B cell (primary cell): ENCODE measurements around the gene SLC12A7. TPM values are rescaled to one million over a fixed set of nuclear protein-coding genes. Genes with fewer than 3 reads are reported as not detected.

Experiments
- ATAC-seq: fragments of 200-7000 bp; cut with Tn5 transposase; one replicate; pipeline ENCODE4 v1.10.0; 2021; ENCODE audit warnings: low read depth, mild to moderate bottlenecking, moderate number of reproducible peaks, moderate library complexity
- CTCF ChIA-PET: fragments of 350-600 bp; sonication (Branson Sonifier 250); formaldehyde crosslinking; loops from one replicate; lab custom pipeline; 2021; ENCODE audit warnings: antibody characterized with exemption, inconsistent platforms; lab: Charles Lee
- POLR2A ChIA-PET: fragments of 350-600 bp; sonication (Branson Sonifier 250); formaldehyde crosslinking; loops from one replicate; lab custom pipeline; 2021; ENCODE audit warnings: antibody characterized with exemption; lab: Charles Lee
- DNase-seq: peaks from one replicate; pipeline ENCODE4 v3.0.0; 2013
- H2AFZ ChIP-seq: 2 replicates; pipeline ENCODE4 v1.6.1; 2012; ENCODE audit warnings: mild to moderate bottlenecking, low read depth, low read length; ENCODE audit not compliant: insufficient read depth, poor library complexity, severe bottlenecking
- H3K27ac ChIP-seq, 2 donors: 1 replicate in 1 of 2; 2 replicates in 1 of 2; pipeline ENCODE4 v1.5.1; 2012 to 2013; ENCODE audit warnings: low read length in 2 of 2, mild to moderate bottlenecking in 2 of 2, moderate library complexity in 1 of 2
- H3K27me3 ChIP-seq, 4 experiments: fragments of 200-600 bp in 1 of 4; sonication (generic) in 1 of 4; replicated peaks in 1 of 4; 1 replicate in 2 of 4; 2 replicates in 2 of 4; pipeline versions ENCODE4 v1.6.1 to v1.7.0; 2013 to 2016; ENCODE audit warnings: low read length in 3 of 4, mild to moderate bottlenecking in 2 of 4, mixed read lengths in 1 of 4, moderate library complexity in 1 of 4; ENCODE audit not compliant: insufficient read depth in 4 of 4, control insufficient read depth in 3 of 4; ENCODE audit errors: control extremely low read depth in 1 of 4
- H3K36me3 ChIP-seq, 2 experiments: replicated peaks in 1 of 2; 1 replicate in 1 of 2; 2 replicates in 1 of 2; pipeline versions ENCODE4 v1.6.1 to v1.7.1; 2013; ENCODE audit warnings: low read length in 1 of 2; ENCODE audit not compliant: insufficient read depth in 2 of 2, control insufficient read depth in 1 of 2; ENCODE audit errors: control extremely low read depth in 1 of 2, extremely low read depth in 1 of 2
- H3K4me1 ChIP-seq, 2 donors: fragments of 200-600 bp in 1 of 2; sonication (generic) in 1 of 2; 1 replicate in 1 of 2; 2 replicates in 1 of 2; pipeline versions ENCODE4 v1.5.1 to v1.6.1; 2013 to 2017; ENCODE audit warnings: low read length in 2 of 2; ENCODE audit not compliant: control insufficient read depth in 2 of 2, insufficient read depth in 2 of 2
- H3K4me2 ChIP-seq: replicated peaks from 2 replicates; pipeline ENCODE3; 2012; ENCODE audit warnings: mild to moderate bottlenecking, low read depth, low read length; ENCODE audit not compliant: poor library complexity, severe bottlenecking
- H3K4me3 ChIP-seq, 5 experiments: fragments of 200-600 bp in 1 of 5; sonication (generic) in 1 of 5; 1 replicate in 3 of 5; 2 replicates in 2 of 5; pipeline versions ENCODE4 v1.5.1 to v1.7.0; 2011 to 2016; ENCODE audit warnings: low read length in 4 of 5, mild to moderate bottlenecking in 4 of 5, low read depth in 2 of 5, control low read depth in 1 of 5, moderate library complexity in 1 of 5; ENCODE audit not compliant: insufficient read depth in 1 of 5; ENCODE audit errors: control extremely low read depth in 1 of 5, extremely low read depth in 1 of 5
- H3K79me2 ChIP-seq: fragments of 200-600 bp; sonication (generic); one replicate; pipeline ENCODE4 v1.6.0; 2016; ENCODE audit warnings: low read length; ENCODE audit not compliant: control insufficient read depth, insufficient read depth
- H3K9ac ChIP-seq: fragments of 200-600 bp; sonication (generic); 2 replicates; pipeline ENCODE4 v1.6.1; 2017; ENCODE audit warnings: mild to moderate bottlenecking, low read length, moderate library complexity
- H3K9me3 ChIP-seq, 3 donors: one replicate each; pipeline versions ENCODE4 v1.6.1 to v1.7.1; 2013; ENCODE audit warnings: low read length in 2 of 3; ENCODE audit not compliant: control insufficient read depth in 2 of 3, insufficient read depth in 1 of 3; ENCODE audit errors: control extremely low read depth in 1 of 3
- H4K20me1 ChIP-seq: 2 replicates; pipeline ENCODE4 v1.6.0; 2012; ENCODE audit warnings: mild to moderate bottlenecking, low read length; ENCODE audit not compliant: insufficient read depth, control insufficient read depth, poor library complexity, severe bottlenecking
- H3K27ac Mint-ChIP-seq: one replicate; pipeline ENCODE4 v1.8.0; 2021; ENCODE audit warnings: mixed read lengths
- H3K27me3 Mint-ChIP-seq: one replicate; pipeline ENCODE4 v1.8.0; 2021; ENCODE audit warnings: mixed read lengths
- H3K4me1 Mint-ChIP-seq: one replicate; pipeline ENCODE4 v1.8.0; 2021; ENCODE audit warnings: mixed read lengths
- H3K4me3 Mint-ChIP-seq: one replicate; pipeline ENCODE4 v1.8.0; 2021; ENCODE audit warnings: mixed read lengths
- H3K9me3 Mint-ChIP-seq: one replicate; pipeline ENCODE4 v1.8.0; 2022; ENCODE audit warnings: mixed read lengths; ENCODE audit not compliant: insufficient read depth
- CTCF ChIP-seq: fragments of 200-600 bp; IDR thresholded peaks from one replicate; pipeline ENCODE4 v1.8.0; 2022; ENCODE audit warnings: antibody characterized with exemption, mild to moderate bottlenecking
- EZH2 ChIP-seq: IDR thresholded peaks from 2 replicates; pipeline ENCODE4 v1.6.1; 2012; ENCODE audit warnings: borderline replicate concordance, low read depth, mild to moderate bottlenecking, moderate library complexity, low read length; ENCODE audit not compliant: insufficient read depth, poor library complexity, severe bottlenecking
- WGBS: methylation state at CpG from one replicate; pipeline ENCODE4 v1.1.5; 2013; ENCODE audit warnings: missing lambda C conversion rate; ENCODE audit not compliant: insufficient coverage; 5-methylcytosine and 5-hydroxymethylcytosine counted together
- intact Hi-C: fragments of 100-400 bp; cut with micrococcal nuclease; formaldehyde crosslinking; loops from one replicate; pipeline ENCODE4 v1.10.0; 2022
- polyA plus RNA-seq: library from polyadenylated mRNA; depleted of rRNA; stranded (reverse); fragments of >200 nt; gene quantifications from 2 replicates; pipeline ENCODE4 v1.2.3, GENCODE V29; 2012
- total RNA-seq, 2 donors: library from RNA; stranded (reverse); fragments of 120-200 nt in 1 of 2; gene quantifications; 1 replicate in 1 of 2; 2 replicates in 1 of 2; pipeline versions ENCODE4 v1.2.3 to v1.2.4, GENCODE V29; 2013 to 2022

SLC12A7 gene
- total and polyA plus RNA-seq, 2 donors (not counting 1 experiment from before 2014, with no cell fraction given) = 25.5 to 34.4 TPM

GRCh38 chr5:1123418-1124147, 11.7 kb upstream of the SLC12A7 start:
- Histone ChIP-seq H4K20me1 (no peaks in the 10 kb centered on the region), H3K4me3 (no peak overlapping the region), H2AFZ (no peak overlapping the region), H3K9me3 (peaks cover 0 to 6% (median 0%) of the 10 kb centered on the region in 3 donors), H3K4me1 (no peaks in the 10 kb centered on the region), H3K27me3 (no peaks in the 10 kb centered on the region), H3K9ac (no peak overlapping the region), H3K4me2 (no peak overlapping the region), H3K36me3 (no peaks in the 10 kb centered on the region), H3K27ac (no peak overlapping the region), H3K79me2 (no peaks in the 10 kb centered on the region)
- no peak for TF ChIP-seq CTCF
- TF ChIP-seq EZH2 = no peak
- 89% methylated on average over 13 of the region's 20 CpGs for WGBS
- intact Hi-C loops = no loop called here
- DNase-seq (no peak), ATAC-seq (no peak)
- H3K27me3 Mint-ChIP-seq = peaks cover 5% of the 10 kb centered on the region
- no peaks in the 10 kb centered on the region for H3K4me1 Mint-ChIP-seq
- ChIA-PET CTCF (interaction anchor here (1.5 kb wide), 1 partner anchor 46 kb away, joined by 4 read pairs; no protein-coding TSS in a partner anchor), POLR2A (no interaction called here)
- no peak overlapping the region for H3K27ac Mint-ChIP-seq
- no peak overlapping the region for H3K4me3 Mint-ChIP-seq
- H3K9me3 Mint-ChIP-seq = no peaks in the 10 kb centered on the region
